PC-9 (cell line): ENCODE measurements around the gene LEP.

ENCODE experiments used
- EZH2 ChIP-seq: fragments of 200-600 bp; sonication (generic); IDR thresholded peaks from 2 replicates; pipeline ENCODE4 v1.8.0; 2017; ENCODE audit warnings: antibody characterized with exemption, low read depth
- TF ChIP-seq, protein P1 (sequence below): fragments of 200-600 bp; sonication (generic); conservative IDR thresholded peaks from 2 replicates; pipeline ENCODE4 v1.6.1; 2017; ENCODE audit warnings: mixed run types, antibody characterized with exemption, mild to moderate bottlenecking, moderate library complexity

DNA sequence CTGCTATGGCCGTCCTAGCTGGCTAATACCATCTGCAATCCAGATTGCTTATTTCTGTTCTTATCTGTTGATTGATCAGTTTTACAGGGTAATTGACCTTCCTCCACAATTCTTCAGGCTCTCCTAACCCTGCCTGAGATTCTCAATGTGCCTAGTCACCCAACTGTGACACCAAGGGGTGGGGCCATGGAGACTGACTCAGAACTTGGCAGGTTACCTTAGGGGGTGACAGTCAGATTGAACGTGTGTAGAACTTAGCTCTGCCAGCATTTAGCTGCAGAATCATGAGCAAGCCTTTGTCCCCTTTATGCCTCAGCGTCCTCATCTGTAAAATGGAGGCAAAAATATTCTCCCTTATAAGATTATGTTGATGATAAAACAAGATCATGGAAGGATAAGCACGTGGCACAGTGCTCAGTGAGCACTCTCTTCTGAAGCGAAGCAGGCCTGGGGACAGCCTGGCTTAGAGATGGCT lies 19.1 kb upstream of the LEP start:
- TF ChIP-seq, protein P1, sequence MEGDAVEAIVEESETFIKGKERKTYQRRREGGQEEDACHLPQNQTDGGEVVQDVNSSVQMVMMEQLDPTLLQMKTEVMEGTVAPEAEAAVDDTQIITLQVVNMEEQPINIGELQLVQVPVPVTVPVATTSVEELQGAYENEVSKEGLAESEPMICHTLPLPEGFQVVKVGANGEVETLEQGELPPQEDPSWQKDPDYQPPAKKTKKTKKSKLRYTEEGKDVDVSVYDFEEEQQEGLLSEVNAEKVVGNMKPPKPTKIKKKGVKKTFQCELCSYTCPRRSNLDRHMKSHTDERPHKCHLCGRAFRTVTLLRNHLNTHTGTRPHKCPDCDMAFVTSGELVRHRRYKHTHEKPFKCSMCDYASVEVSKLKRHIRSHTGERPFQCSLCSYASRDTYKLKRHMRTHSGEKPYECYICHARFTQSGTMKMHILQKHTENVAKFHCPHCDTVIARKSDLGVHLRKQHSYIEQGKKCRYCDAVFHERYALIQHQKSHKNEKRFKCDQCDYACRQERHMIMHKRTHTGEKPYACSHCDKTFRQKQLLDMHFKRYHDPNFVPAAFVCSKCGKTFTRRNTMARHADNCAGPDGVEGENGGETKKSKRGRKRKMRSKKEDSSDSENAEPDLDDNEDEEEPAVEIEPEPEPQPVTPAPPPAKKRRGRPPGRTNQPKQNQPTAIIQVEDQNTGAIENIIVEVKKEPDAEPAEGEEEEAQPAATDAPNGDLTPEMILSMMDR: no peak
- TF ChIP-seq EZH2: no peak
